ENCODE results near the gene NOS1AP.

The NOS1AP gene

GRCh38 chr1:162316187-162316586, 246.7 kb downstream of the NOS1AP start:
- TF ChIP-seq SIN3A (IDR thresholded peaks at IDR 0.05; ENCODE audit: borderline replicate concordance, insufficient read depth, low read length), result no peak
- no peak for TF ChIP-seq TAF1 (IDR thresholded peaks at IDR 0.05; ENCODE audit: borderline replicate concordance, insufficient read depth, low read length)
- no peak for TF ChIP-seq REST (IDR thresholded peaks at IDR 0.05; ENCODE audit: insufficient read depth in 1 of 2, low read depth in 2 of 2, low read length in 2 of 2)

- TF ChIP-seq REST (IDR thresholded peaks at IDR 0.05; ENCODE audit: insufficient read depth in 1 of 2, low read depth in 2 of 2, low read length in 2 of 2) (no peak), SIN3A (IDR thresholded peaks at IDR 0.05; ENCODE audit: borderline replicate concordance, insufficient read depth, low read length) (no peak), POLR2AphosphoS5 (IDR thresholded peaks at IDR 0.05; ENCODE audit: low read depth, low read length) (no peak), TAF1 (IDR thresholded peaks at IDR 0.05; ENCODE audit: borderline replicate concordance, insufficient read depth, low read length) (no peak), FOXP2 (optimal IDR thresholded peaks at IDR 0.05; ENCODE audit: borderline replicate concordance, extremely low read depth, extremely low read length, insufficient read depth) (no peak)
Observed at GRCh38 chr1:162317621-162318020, 248.1 kb downstream of the NOS1AP start.

GRCh38 chr1:162319493-162320175, 250.1 kb downstream of the NOS1AP start:
- TF ChIP-seq POLR2AphosphoS5 (IDR thresholded peaks at IDR 0.05; ENCODE audit: low read depth, low read length), result no peak
- TF ChIP-seq REST (IDR thresholded peaks at IDR 0.05; ENCODE audit: insufficient read depth in 1 of 2, low read depth in 2 of 2, low read length in 2 of 2), result no peak
- no peak for TF ChIP-seq SIN3A (IDR thresholded peaks at IDR 0.05; ENCODE audit: borderline replicate concordance, insufficient read depth, low read length)
- no peak for TF ChIP-seq FOXP2 (optimal IDR thresholded peaks at IDR 0.05; ENCODE audit: borderline replicate concordance, extremely low read depth, extremely low read length, insufficient read depth)
- no peak for TF ChIP-seq TAF1 (IDR thresholded peaks at IDR 0.05; ENCODE audit: borderline replicate concordance, insufficient read depth, low read length)

GRCh38 chr1:162321809-162322422, 252.4 kb downstream of the NOS1AP start:
- TF ChIP-seq TAF1 (IDR thresholded peaks at IDR 0.05; ENCODE audit: borderline replicate concordance, insufficient read depth, low read length) (no peak), REST (IDR thresholded peaks at IDR 0.05; ENCODE audit: insufficient read depth in 1 of 2, low read depth in 2 of 2, low read length in 2 of 2) (no peak), SIN3A (IDR thresholded peaks at IDR 0.05; ENCODE audit: borderline replicate concordance, insufficient read depth, low read length) (no peak), FOXP2 (optimal IDR thresholded peaks at IDR 0.05; ENCODE audit: borderline replicate concordance, extremely low read depth, extremely low read length, insufficient read depth) (no peak), POLR2AphosphoS5 (IDR thresholded peaks at IDR 0.05; ENCODE audit: low read depth, low read length) (no peak)

All from PFSK-1 (cell line).